ENCODE results near the gene KCNAB2.

DNA sequence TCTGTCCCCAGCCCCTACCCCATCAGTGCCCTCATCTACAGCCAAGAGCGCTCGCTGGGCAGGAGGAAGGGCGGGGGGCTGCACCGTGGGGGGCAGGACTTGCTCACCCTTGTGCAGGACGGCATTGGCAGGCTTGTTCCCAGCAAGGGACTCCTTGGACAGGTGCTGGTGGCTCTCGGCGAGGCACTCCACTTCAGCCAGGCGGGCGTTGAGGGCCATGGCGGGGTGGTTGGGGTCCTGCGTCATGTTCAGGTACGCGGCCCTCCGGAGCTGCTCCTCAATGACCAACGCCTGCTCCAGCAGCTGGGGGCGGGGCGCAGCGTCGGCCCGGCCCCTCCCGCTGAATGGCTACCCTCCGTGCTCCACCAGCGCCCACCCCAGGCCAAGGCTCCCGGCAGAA lies 64.0 kb downstream of the KCNAB2 start:
- TF ChIP-seq, protein P1, sequence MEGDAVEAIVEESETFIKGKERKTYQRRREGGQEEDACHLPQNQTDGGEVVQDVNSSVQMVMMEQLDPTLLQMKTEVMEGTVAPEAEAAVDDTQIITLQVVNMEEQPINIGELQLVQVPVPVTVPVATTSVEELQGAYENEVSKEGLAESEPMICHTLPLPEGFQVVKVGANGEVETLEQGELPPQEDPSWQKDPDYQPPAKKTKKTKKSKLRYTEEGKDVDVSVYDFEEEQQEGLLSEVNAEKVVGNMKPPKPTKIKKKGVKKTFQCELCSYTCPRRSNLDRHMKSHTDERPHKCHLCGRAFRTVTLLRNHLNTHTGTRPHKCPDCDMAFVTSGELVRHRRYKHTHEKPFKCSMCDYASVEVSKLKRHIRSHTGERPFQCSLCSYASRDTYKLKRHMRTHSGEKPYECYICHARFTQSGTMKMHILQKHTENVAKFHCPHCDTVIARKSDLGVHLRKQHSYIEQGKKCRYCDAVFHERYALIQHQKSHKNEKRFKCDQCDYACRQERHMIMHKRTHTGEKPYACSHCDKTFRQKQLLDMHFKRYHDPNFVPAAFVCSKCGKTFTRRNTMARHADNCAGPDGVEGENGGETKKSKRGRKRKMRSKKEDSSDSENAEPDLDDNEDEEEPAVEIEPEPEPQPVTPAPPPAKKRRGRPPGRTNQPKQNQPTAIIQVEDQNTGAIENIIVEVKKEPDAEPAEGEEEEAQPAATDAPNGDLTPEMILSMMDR (IDR thresholded peaks at IDR 0.05; ENCODE audit: low read length) = no peak
- no peak for TF ChIP-seq EZH2 (IDR thresholded peaks at IDR 0.05; ENCODE audit: borderline replicate concordance, low read length)
